GM21737 (cell line): ENCODE results near the gene PPM1G.
"Not testable (repeated sequence)": the region's sequence is repeated elsewhere in the genome, so short reads cannot be mapped to it uniquely, and the experiment has no call there.

ENCODE experiments used
- ATAC-seq: cut with Tn5 transposase; IDR thresholded peaks from one replicate; pipeline ENCODE4 v1.9.1; 2021; ENCODE audit warnings: mild to moderate bottlenecking, moderate library complexity; ENCODE audit not compliant: unreplicated experiment

PPM1G gene, protein sequence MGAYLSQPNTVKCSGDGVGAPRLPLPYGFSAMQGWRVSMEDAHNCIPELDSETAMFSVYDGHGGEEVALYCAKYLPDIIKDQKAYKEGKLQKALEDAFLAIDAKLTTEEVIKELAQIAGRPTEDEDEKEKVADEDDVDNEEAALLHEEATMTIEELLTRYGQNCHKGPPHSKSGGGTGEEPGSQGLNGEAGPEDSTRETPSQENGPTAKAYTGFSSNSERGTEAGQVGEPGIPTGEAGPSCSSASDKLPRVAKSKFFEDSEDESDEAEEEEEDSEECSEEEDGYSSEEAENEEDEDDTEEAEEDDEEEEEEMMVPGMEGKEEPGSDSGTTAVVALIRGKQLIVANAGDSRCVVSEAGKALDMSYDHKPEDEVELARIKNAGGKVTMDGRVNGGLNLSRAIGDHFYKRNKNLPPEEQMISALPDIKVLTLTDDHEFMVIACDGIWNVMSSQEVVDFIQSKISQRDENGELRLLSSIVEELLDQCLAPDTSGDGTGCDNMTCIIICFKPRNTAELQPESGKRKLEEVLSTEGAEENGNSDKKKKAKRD

DNA sequence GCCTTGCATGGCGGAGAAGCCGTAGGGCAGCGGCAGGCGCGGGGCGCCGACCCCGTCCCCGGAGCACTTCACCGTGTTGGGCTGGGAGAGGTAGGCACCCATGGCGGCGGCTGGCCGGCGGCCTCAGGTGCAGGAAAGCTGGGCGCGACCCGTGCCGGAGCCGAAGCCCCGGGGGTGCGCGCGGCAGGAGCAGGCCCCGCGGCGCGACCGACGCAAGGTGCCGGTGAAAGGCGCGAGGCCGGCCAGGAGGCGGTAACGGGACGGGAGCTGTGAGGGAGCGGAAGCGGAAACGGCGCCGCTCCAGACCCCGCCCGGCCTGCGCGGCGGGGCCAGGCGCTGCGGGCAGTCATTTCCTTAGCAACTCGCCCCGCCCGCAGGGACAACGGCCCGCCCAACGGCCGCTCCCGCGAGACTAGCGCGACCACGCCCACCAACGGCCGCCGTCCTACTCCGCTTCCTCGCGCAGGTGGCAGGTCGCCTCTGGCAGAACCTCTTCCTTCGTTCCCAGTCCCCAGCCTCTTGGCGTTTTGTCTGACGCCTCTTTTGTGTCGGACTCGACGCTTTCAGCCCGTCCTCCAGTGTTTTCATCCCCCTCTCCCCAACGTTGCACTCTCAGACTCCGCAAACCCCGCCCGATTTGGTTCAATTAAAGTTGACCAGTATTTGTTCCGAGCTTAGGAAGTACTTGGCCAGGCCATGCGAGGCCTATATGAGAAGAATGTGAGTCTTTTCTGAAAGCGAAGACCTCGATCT is at the start of gene PPM1G:
PPM1G (minus strand) TSS at position 271 of the 753 bp plus-strand sequence; CDS start at position 102, 169 bp downstream.
- peak; percentile 95 for ATAC-seq

DNA sequence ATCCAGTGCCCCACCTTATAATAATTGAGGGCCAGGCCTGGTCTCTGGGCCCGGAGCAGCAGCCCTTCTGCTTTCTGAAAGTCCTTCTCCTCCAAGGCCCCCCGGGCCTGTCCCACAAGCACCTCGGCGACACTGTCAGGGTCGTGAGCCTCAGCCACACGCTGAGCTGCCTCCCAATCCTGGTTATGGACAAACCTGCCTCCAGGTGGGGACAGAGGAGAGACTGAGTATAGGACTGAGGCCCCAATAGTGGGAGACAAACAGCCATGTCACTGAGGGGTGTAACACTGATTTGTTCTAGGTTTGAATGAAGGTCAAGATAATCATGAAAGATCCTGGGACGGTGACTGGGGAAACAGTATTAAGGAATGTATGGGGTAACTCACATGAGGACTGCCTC is 44.6 kb upstream of the PPM1G start:
- ATAC-seq: no peak

DNA sequence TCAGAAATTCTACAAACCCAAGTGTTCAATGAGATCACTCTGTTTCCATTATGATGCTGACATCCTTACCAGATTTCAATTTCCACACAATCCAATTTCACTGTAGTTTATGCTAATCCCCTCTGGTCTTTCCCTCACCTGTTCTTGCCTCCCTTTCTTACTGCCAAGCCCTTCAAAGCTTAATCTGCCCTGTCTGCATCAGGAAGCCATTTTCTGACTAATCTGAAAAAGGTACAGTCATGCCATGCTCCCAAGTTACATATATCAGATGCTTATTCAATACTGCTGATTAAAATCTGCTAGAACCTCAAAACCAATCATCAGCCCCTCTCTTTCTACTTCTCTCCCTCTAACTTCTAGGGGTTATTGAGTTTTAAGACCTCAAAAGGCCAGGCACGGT is 41.7 kb upstream of the PPM1G start:
- ATAC-seq: no peak

DNA sequence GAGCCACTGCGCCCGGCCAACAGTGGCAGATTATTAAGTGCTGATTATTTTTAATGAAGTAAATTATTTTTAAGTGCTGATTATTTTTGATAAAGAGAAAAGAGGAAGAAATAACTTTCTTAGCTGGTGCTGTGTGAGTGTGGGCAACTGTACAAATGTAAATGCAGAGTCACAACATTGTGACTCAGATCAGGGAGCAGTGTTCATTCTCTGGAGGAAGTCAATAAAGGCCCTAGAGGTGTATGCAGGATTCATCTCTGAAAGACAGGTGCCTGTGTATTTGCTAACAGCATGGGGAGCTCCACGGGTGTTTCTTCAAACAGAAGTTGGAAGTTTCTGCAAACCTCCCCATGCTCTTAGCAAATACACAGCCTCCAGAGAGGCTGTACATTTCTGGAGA is 39.0 kb upstream of the PPM1G start:
- ATAC-seq: no peak

DNA sequence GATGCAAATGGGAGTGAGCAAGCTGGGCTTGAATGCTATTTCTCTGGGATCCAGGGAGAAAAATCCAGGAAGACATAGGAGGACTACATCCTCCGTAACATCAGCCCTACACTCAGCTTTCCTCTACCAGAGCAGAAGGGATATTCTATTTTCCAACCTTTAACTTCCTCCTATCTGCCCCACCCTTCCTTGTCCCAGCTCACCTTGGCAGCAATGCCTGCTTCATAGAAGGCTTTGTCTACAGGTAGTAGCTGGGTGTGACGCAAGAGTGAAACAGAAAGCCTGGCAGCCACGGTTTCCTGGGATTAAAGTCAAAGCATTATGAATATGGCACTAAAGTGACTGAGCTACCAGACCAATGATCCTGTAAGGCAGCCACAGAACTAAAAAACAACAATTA is 36.7 kb upstream of the PPM1G start:
- no peak for ATAC-seq

DNA sequence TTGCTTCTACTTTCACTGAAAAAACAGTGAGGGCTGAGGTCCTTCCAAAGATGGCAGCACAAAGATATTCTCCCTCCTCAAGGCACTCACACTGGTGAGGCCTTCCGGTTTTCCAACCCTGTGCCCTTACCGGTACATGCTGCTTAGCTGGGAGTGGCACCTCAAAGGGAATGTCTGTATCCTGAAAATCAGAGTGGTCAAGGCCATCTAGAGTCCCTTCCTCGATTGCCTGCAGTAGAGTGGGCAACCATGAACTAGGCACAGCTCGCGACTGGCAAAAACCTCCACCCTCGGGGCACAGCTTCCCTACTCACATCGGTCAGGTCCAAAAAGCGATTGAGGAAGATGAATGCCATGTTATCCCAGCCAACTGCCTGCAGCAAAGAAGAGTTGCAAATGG is 36.2 kb upstream of the PPM1G start:
- no peak for ATAC-seq

DNA sequence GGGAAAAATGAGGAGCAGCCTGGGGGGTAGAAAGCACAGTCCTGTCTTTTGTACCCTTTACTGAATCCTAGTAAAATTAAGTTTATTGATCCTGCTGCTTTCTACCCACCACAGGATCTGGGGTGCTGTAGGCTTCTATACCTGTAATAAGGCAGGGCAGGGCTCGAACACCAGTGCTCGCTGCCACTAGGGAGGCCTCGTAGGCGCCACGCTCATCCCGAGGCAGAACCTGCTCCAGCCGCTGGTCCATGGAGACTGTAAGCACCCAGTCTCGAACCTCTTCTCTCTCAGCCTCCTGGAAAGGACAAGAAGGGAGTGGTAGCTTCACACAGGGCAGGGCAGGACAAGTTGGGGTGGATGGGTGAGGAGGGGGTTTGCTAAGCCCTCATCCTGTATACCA is 35.8 kb upstream of the PPM1G start:
- ATAC-seq: no peak

DNA sequence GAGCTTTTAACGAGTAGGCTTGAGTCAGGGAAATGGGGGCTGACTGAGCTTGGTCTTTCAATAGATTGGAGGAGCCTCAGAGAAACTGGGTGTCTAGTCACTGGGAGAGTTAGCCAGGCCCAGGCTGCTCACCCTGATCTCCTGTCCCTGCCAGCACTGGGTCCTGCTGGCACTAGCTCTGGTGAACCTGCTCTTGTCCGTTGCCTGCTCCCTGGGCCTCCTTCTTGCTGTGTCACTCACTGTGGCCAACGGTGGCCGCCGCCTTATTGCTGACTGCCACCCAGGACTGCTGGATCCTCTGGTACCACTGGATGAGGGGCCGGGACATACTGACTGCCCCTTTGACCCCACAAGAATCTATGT is 33.5 kb upstream of the PPM1G start:
- no peak for ATAC-seq

DNA sequence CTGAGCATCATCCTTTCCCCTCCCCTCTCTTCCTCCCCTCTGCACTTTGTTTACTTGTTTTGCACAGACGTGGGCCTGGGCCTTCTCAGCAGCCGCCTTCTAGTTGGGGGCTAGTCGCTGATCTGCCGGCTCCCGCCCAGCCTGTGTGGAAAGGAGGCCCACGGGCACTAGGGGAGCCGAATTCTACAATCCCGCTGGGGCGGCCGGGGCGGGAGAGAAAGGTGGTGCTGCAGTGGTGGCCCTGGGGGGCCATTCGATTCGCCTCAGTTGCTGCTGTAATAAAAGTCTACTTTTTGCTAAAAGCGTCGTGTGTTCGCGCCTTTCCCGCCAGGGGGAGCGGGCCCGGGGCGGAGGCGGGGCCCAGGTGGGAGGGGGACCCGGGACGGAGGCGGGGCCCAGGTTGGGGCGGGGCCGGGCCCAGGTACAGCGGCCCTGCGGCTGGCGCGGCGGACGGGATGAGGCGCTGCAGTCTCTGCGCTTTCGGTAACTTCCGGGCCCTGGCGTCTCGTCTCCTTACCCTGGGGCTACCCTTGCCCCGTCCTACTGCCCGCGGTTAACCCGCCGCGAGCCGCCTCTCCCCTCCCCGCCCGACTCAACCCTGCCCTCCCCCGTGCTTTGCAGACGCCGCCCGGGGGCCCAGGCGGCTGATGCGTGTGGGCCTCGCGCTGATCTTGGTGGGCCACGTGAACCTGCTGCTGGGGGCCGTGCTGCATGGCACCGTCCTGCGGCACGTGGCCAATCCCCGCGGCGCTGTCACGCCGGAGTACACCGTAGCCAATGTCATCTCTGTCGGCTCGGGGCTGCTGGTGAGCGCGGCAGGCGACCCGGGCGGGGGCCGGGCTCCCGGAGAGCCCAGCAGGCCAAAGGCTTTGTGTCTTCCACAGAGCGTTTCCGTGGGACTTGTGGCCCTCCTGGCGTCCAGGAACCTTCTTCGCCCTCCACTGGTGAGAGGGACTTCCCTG is 32.8 kb upstream of the PPM1G start, which contains the start of gene KRTCAP3:
KRTCAP3 (plus strand) TSS at position 424 of the 962 bp plus-strand sequence; CDS start at position 456, 32 bp downstream.
- no peak for ATAC-seq

DNA sequence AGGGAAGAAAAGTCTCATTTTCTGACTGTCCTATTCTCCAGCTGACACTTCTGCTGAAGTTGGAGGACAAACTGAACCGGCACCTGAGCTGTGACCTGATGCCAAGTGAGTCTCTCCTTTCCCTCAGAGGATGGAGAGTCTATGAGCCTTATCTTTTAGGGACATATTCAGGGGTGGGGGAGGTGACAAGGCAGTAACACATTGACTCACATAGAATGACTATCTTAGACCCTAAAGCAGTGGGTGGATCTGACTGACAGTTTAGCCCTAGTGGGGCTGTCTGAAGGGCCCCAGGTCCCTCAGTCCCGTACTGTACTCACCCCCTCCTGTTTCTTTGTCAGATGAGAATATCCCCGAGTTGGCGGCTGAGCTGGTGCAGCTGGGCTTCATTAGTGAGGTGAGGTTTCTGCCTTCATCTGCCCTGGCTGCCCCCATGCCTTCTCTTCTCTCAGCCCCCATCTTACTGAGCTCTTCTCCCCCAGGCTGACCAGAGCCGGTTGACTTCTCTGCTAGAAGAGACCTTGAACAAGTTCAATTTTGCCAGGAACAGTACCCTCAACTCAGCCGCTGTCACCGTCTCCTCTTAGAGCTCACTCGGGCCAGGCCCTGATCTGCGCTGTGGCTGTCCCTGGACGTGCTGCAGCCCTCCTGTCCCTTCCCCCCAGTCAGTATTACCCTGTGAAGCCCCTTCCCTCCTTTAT is 32.0 kb upstream of the PPM1G start:
- no peak for ATAC-seq

DNA sequence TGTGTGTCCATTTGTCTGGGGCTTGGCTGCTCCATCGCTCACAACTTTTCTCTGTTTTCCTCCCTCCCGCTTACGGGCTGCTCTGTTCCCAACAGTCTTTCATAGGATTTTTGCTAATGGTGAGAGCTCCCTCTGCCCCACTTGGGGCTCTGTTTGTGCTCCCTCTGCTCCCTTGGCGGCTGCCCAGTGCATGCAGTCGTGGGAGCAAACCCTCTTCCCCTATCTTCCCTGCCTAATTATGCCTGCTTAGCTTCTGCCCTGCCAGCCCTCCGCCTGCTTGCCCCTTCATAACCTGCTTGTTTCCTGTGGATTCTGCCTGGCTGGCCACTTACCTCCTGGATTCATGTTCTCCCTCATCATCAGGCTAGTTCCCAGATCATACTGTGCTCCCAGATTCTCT is 26.2 kb upstream of the PPM1G start:
- no peak for ATAC-seq

DNA sequence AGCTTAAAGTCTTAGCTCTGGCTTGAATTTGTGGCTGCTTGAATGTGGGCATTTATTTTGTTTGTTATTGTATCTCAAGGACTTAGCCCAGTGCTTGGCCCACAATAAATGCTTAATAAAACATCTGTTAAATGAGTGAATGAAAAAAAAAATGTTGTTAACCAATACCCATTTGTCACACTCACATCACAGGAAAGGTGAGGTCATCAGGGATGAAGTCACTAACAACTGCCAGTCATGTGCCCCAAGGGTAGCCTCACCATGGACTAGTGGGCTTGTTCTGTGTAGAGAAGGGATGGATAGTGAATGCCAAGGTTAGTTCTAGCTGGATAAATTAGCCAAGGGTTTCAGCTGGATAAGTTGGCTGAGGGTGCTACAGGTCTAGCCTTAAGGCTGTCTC is 22.0 kb upstream of the PPM1G start:
- ATAC-seq: no peak

DNA sequence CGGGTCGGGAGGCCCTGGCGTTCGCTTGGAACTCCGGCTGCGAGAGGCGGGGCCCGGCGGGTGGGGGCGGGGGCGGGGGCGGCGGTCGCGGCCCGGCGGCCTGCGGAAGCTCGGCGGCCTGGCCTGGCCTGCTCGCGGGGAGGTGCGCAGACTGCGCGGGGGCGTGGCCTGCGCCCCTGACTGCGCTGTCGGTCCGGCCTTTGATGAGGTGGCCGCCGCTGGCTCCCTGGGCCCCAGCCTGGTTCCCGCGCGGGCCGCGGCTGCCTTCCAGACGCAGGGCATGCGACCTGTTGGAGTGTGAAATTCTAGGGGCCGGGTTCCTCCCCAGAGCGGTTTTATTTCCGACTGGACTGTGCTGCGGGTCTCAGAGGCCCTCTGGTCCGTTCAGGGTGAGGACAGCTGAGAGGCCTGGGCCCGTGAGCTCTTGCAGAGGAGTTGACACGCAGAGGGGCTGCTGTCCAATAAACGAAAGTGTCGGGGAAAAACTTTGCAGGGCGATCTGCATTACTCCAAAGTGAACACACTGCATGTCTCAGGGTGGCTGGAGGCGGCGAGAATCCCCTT is 19.7 kb upstream of the PPM1G start:
- ATAC-seq: peak; percentile 63

DNA sequence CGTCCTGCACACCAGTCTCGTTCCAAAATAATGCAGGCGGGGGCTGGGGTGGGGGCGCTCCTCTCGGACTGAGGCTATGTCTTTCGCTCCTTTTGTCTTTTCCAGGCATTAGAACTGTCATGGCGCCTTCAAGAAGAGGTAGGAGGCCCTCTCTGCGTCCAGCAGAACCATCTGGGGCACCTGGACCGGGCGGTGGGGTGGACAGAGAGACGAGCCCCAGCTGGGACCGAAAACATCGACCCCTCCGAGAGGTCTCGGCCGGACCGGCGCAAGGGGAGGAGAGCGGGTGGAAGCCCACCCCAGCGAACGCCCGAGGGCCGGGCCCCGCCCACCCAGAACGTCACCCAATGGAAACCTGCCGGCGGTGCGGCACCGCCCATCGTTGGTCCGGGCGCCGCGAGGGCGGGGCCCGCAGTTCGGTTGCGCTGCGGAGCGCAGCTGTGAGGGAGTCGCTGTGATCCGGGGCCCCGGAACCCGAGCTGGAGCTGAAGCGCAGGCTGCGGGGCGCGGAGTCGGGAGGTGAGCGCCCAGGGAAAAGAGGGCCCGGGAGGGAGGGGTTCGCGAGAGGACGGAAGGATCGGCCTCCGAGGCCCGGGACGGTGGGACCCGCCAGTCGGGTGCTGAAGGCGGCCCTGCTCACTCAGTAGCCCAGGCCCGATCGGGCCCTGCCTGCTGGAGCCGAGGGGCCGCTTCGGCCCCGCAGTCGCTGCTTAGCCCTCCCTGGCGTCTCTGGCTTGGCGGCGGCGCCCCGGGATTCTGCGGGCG is 19.0 kb upstream of the PPM1G start, which contains the start of gene NRBP1:
NRBP1 (plus strand) TSS at position 419 of the 765 bp plus-strand sequence. CDS start 4,643 bp downstream, outside the sequence.
- ATAC-seq: peak; percentile 87

DNA sequence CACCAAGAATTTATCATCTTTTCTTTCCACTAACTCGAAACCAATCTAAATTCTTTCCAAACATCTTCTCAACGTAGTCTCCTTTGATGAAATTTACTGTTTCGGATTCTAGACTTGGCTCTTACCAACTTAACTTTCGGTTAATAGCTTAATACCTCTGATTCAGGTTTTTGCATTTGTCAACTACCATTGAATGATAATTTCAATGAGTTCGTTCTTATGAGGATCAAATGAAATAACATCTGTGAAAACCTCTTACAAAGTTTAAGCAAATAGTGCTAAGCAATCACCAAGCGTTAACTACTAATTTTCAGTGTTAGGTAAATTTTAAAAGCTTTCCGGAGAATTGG is 18.4 kb upstream of the PPM1G start:
- ATAC-seq: no peak

DNA sequence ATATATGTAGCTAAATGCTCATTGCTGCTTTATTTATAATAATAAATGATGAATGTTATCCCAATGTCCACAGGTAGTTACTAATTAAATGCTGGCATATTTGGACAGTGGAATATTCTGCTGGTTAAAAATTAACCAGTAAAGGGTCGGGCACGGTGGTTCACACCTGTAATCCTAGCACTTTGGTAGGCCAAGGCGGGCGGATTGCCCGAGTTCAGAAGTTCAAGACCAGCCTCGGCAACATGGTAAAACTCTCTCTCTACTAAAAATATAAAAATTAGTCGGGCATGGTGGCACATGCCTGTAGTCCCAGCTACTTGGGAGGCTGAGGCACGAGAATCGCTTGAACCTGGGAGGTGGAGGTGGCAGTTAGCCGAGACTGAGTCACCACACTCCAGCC is 15.6 kb upstream of the PPM1G start:
- ATAC-seq: not testable (repeated sequence)

DNA sequence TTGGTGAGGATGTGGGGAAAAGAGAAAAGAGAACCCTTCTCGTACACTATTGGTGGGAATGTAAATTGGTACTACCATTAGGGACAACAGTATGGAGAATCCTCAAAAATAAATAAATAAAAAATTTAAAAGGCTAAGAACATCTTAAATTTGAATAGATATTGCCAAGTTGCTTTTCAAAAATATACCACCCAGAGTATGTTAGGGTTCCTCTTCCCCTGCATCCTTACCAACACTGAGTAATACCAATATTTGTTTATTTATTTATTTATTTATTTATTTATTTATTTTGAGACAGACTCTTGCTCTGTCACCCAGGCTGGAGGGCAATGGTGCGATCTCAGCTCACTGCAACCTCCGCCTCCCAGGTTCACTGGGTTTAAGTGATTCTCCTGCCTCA is 13.6 kb upstream of the PPM1G start:
- ATAC-seq: no peak

DNA sequence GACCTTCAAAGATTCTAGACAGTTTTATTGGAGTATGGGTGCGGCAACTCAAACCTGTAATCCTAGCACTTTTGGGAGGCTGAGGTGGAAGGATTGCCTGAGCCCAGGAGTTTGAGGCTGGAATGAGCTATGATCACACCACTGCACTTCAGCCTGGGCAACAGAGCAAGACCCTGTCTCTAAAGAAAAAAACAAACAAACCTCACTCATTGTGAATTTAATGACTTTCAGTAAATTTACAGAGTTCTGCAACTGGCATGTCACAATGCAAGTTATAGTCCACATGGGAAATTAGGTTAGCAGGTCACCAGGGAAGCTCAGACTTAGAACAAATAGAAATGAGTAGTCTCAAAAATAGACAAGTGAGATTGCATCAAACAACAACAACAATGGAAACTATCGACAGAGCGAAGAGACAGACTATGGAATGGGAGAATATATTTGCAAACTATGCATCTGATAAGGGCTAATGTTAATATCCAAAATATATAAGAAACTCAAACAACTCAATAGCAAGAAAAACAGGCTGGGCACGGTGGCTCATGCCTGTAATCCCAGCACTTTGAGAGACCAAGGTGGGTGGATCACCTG is 12.4 kb upstream of the PPM1G start:
- no peak for ATAC-seq

DNA sequence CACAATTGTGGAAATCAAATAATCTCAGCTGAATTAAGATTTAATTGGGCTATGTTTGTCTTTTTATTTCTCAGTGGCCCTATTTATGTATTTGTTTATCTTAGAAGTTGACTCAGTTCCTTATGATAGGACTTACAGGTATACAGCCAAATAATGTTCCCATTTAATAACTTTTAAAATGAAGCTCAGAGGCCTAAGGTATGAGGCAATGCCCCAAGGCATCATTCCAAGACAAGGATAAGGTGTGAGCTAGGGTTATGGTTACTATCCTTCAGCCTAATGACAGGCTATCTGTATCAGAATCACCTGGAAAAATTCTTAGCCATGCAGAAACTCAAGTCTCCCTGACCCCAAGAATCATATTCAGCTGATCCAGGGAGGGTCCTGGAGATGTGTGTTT is 11.6 kb upstream of the PPM1G start:
- ATAC-seq: no peak
